ENCODE measurements around the gene CCDC32. TPM values are rescaled to one million over a fixed set of nuclear protein-coding genes. Genes with fewer than 3 reads are reported as not detected.
A peak's percentile ranks its signal among the peaks of the same experiment; 100 is the strongest.

The CCDC32 gene
- total and polyA plus RNA-seq, 2 of the 13 experiments (the other 11 are each of a cell fraction or from before 2014, with no cell fraction given): 10.8 to 23.2 TPM

GRCh38 chr15:40569129-40569953 lies 4.5 kb upstream of the CCDC32 start, which contains the start of gene RPUSD2 (continued):
- TF ChIP-seq TFAP4 (IDR thresholded peaks at IDR 0.05; ENCODE audit: borderline replicate concordance, low read depth) (peak; percentile 20; the same call in 1 of the 2 replicates), MYPOP (CRISPR knock-in tag; IDR thresholded peaks at IDR 0.05) (peak; percentile 66; the same call in 1 of the 2 replicates), FOXC1 (CRISPR knock-in tag; IDR thresholded peaks at IDR 0.05; ENCODE audit: borderline replicate concordance) (peak; percentile 53; the same call in 1 of the 2 replicates), ZNF704 (CRISPR knock-in tag; IDR thresholded peaks at IDR 0.05; ENCODE audit: borderline replicate concordance) (no peak), ZNF737 (CRISPR knock-in tag; IDR thresholded peaks at IDR 0.05; ENCODE audit: borderline replicate concordance) (no peak), ZIK1 (CRISPR knock-in tag; IDR thresholded peaks at IDR 0.05; ENCODE audit: borderline replicate concordance, low read depth) (no peak), ZHX2 (IDR thresholded peaks at IDR 0.05; ENCODE audit: low read depth) (peak; percentile 83), ZHX2 (CRISPR knock-in tag; IDR thresholded peaks at IDR 0.05; ENCODE audit: borderline replicate concordance) (no peak), ZBTB1 (CRISPR knock-in tag; IDR thresholded peaks at IDR 0.05; ENCODE audit: borderline replicate concordance) (no peak), ZNF17 (CRISPR knock-in tag; IDR thresholded peaks at IDR 0.05) (no peak), ESRRA (CRISPR knock-in tag; IDR thresholded peaks at IDR 0.05; ENCODE audit: low read depth) (no peak), AKAP8 (CRISPR knock-in tag; IDR thresholded peaks at IDR 0.05) (no peak), ARID5B (CRISPR knock-in tag; IDR thresholded peaks at IDR 0.05) (peak; percentile 52)
